HG03175 (cell line): ENCODE results near the gene FAM156A.
"Not testable (repeated sequence)": the region's sequence is repeated elsewhere in the genome, so short reads cannot be mapped to it uniquely, and the experiment has no call there.

ENCODE experiments used
- ATAC-seq: cut with Tn5 transposase; IDR thresholded peaks from one replicate; pipeline ENCODE4 v1.9.1; 2021; ENCODE audit warnings: mild to moderate bottlenecking, moderate library complexity; ENCODE audit not compliant: unreplicated experiment

Gene FAM156A

DNA sequence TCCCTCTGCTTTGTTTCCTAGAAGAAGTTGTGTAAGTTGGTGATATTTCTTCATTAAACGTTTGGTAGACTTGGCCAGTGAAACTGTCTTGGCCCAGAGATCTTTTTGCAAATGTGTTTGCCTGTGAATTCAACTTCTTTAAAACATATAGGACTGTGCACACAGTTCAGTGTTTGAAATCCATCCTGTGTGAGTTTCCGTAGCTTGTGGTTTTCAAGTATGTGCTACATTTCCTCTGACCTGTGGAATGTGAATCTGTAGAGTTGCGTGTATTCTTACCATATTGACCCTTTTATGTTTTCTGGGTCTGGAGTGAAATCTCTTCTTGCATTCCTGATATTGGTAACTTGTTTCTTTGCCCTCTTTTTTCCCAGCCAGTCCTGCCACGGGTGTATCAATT, 52.2 kb downstream of the FAM156A start:
- ATAC-seq = not testable (repeated sequence)

DNA sequence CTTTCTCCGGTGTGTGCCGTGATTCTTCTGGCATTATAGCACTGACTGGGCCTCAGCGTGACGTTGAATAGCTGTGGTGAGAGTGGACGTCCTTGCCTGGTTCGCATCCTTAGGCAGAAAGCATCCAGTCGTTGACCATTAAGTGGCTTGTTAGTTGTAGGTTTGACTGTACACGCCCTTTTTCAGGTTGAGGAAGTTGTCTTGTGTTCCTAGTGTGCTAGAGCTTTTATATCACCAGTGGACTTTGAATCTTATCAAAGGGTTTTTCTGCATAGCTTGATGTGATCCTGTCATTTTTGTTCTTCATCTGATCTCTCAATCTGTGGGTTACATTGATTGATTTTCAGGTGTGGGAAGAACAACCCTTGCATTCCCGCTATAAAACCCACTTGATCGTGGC, 52.8 kb downstream of the FAM156A start:
- not testable (repeated sequence) for ATAC-seq
